ENCODE results near the gene FERMT2. TPM values are rescaled to one million over a fixed set of nuclear protein-coding genes. Genes with fewer than 3 reads are reported as not detected.
"Not testable (repeated sequence)": the region's sequence is repeated elsewhere in the genome, so short reads cannot be mapped to it uniquely, and the experiment has no call there.

FERMT2 gene
- total and polyA plus RNA-seq, 3 donors from 2014 or later = 36.8 to 45.7 (median 37.6) TPM

GRCh38 chr14:52926953-52927352 is 23.9 kb downstream of the FERMT2 start:
- no peak for DNase-seq
- H3K36me3 ChIP-seq (ENCODE audit: low read depth, missing control alignments) = no peaks in the 10 kb centered on the region
- no peak overlapping the region for H3K4me3 ChIP-seq
- peaks cover 4% of the 10 kb centered on the region for H3K4me1 ChIP-seq
- WGBS, 2 donors = 47 to 52% methylated on average over 3 of the region's 3 CpGs
- H3K27me3 ChIP-seq = no peaks in the 10 kb centered on the region
- H3K27ac ChIP-seq = no peak overlapping the region
- no peaks in the 10 kb centered on the region for H3K9me3 ChIP-seq
- intact Hi-C loops (cut with DNase I; ENCODE audit: low total_unique reads) = no loop called here
- TF ChIP-seq POLR2A (IDR thresholded peaks at IDR 0.05) (no peak), CTCF (IDR thresholded peaks at IDR 0.05) (no peak)

- 46 to 82% methylated on average over 3 of the region's 3 CpGs for WGBS, 2 donors
- DNase-seq = no peak
- no peak for TF ChIP-seq CTCF (IDR thresholded peaks at IDR 0.05)
- TF ChIP-seq POLR2A (IDR thresholded peaks at IDR 0.05) = no peak
- Histone ChIP-seq H3K27me3 (no peaks in the 10 kb centered on the region), H3K9me3 (no peaks in the 10 kb centered on the region), H3K4me3 (no peak overlapping the region), H3K4me1 (peaks cover 18% of the 10 kb centered on the region), H3K27ac (no peak overlapping the region), H3K36me3 (ENCODE audit: low read depth, missing control alignments) (no peaks in the 10 kb centered on the region)
- intact Hi-C loops (cut with DNase I; ENCODE audit: low total_unique reads) = no loop called here
Measured at GRCh38 chr14:52923902-52924575, 26.8 kb downstream of the FERMT2 start.

- TF ChIP-seq CTCF (IDR thresholded peaks at IDR 0.05) = no peak
- no peak for TF ChIP-seq POLR2A (IDR thresholded peaks at IDR 0.05)
- 85 to 88% methylated on average over 4 of the region's 4 CpGs for WGBS, 2 donors
- Histone ChIP-seq H3K36me3 (ENCODE audit: low read depth, missing control alignments) (no peaks in the 10 kb centered on the region), H3K27me3 (no peaks in the 10 kb centered on the region), H3K9me3 (no peaks in the 10 kb centered on the region), H3K4me3 (no peak overlapping the region), H3K27ac (no peak overlapping the region), H3K4me1 (peaks cover 24% of the 10 kb centered on the region)
- intact Hi-C loops (cut with DNase I; ENCODE audit: low total_unique reads) = no loop called here
- no peak for DNase-seq
Measured at GRCh38 chr14:52922656-52923055, 28.2 kb downstream of the FERMT2 start.

- DNase-seq = no peak
- no peak overlapping the region for H3K27ac ChIP-seq
- no peak for TF ChIP-seq POLR2A (IDR thresholded peaks at IDR 0.05)
- TF ChIP-seq CTCF (IDR thresholded peaks at IDR 0.05) = no peak
- no peaks in the 10 kb centered on the region for H3K27me3 ChIP-seq
- no peaks in the 10 kb centered on the region for H3K36me3 ChIP-seq (ENCODE audit: low read depth, missing control alignments)
- intact Hi-C loops (cut with DNase I; ENCODE audit: low total_unique reads) = no loop called here
- H3K9me3 ChIP-seq = no peaks in the 10 kb centered on the region
- H3K4me1 ChIP-seq = peaks cover 24% of the 10 kb centered on the region
- no peak overlapping the region for H3K4me3 ChIP-seq
Measured at GRCh38 chr14:52922059-52922458, 28.8 kb downstream of the FERMT2 start.

- intact Hi-C loops (cut with DNase I; ENCODE audit: low total_unique reads); H3K4me3 ChIP-seq; H3K27ac ChIP-seq; H3K36me3 ChIP-seq (ENCODE audit: low read depth, missing control alignments); H3K27me3 ChIP-seq; DNase-seq; H3K9me3 ChIP-seq: not testable (repeated sequence)
- 82 to 83% methylated on average over 5 of the region's 5 CpGs for WGBS, 2 donors
- H3K4me1 ChIP-seq = peaks cover 20% of the 10 kb centered on the region
Measured at GRCh38 chr14:52920411-52920810, 30.4 kb downstream of the FERMT2 start.

All from testis (tissue), 3 donors.